ENCODE data around the gene SLC44A5.
"Not testable (repeated sequence)": the region's sequence is repeated elsewhere in the genome, so short reads cannot be mapped to it uniquely, and the experiment has no call there.

DNA sequence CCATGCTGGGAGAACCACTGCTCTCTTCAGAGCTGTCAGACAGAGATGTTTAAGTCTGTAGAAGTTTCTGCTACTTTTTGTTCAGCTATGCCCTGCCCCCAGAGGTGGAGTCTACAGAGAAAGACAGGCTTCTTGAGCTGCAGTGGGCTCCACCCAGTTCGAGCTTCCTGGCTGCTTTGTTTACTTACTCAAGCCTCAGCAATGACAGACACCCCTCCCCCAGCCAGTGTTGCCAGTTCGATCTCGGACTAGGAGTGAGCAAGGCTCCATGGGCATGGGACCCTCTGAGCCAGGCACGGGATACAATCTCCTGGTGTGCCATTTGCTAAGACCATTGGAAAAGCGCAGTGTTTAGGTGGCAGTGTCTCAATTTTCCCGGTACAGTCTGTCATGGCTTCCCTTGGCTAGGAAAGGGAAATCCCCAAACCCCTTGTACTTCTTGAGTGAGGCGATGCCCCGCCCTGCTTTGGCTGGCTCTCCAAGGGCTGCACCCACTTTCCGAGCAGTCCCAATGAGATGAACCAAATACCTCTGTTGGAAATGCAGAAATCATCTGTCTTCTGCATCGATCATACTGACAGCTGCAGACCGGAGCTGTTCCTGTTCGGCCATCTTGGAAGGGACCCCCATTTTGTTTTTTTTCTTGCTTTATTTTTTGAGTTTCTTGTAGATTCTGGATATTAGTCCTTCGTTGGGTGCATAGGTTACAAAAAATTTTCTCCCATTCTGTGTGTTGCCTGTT is 429.5 kb downstream of the SLC44A5 start:
- not testable (repeated sequence) for TF ChIP-seq POLR2A, POLR2AphosphoS5 (IDR thresholded peaks at IDR 0.05; ENCODE audit: low read depth, low read length)
